Stimulated activated CD8-positive, alpha-beta memory T cell treated with anti-CD3 and anti-CD28 coated beads, Interleukin-7, amount 100 ng/mL, for 1 hour (primary cell): ENCODE data around the gene JUN.

Experiments used
- DNase-seq, 2 donors: peaks; one replicate each; pipeline ENCODE4 v3.0.0-alpha.2; 2020; ENCODE audit warnings: low read depth in 2 of 2

The JUN gene

DNA sequence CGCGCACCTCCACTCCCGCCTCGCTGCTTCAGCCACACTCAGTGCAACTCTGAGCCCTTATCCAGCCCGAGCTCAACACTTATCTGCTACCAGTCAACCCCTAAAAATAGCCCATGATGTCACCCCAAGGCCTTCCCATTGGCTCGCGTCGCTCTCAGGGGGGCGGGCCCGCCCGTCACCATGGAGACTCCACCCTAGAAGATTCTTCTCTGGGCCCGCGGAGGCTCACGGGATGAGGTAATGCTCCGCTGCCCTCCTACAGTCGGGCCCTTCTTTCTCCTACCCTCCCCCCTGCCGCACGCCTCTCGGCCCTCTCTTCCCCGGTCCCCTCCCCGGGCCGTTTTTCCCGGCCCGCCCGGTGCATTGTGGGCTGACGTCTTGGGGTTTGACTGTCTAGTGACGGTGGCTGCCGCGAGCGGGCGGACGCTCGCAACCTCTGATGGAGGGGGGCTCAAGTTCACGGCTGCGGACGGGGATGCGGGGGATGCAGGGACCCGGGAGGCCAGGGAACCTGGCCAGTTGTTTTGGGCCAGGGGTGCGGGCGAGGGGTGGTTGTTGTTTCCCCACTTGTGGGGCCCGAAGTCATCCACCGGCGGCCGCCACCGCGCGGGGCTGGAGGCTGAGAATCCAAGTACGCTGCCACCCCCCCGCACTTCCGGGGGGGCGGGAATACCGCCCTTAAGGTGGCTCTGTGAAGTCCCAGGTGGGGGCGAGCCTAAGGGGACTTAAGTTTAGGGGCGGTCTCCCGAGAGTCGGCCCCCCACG lies at the start of gene JUN:
JUN (minus strand) TSS at position 55 of the 765 bp plus-strand sequence. CDS start 977 bp downstream, outside the sequence.
- peak; percentile 96 to 97 for DNase-seq

DNA sequence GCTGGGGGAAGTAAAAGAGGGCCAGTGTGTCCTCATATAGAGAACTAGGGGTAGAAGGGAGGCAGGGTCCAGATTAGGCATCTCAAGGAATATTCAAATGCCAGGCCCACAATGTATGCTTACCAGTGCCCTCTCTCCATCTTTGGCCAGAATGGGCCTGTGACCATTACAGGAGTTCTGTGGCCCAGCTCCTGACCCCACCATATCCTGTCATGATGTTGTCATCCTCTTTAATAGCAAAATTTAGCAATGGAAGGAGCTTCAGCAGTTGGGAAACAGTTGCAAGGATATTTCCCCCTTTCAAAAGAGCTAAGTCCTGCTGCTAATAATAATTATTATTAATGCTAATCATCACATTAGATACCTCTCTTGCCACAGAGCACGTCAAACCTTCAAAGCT lies 49.3 kb upstream of the JUN start:
- no peak for DNase-seq

DNA sequence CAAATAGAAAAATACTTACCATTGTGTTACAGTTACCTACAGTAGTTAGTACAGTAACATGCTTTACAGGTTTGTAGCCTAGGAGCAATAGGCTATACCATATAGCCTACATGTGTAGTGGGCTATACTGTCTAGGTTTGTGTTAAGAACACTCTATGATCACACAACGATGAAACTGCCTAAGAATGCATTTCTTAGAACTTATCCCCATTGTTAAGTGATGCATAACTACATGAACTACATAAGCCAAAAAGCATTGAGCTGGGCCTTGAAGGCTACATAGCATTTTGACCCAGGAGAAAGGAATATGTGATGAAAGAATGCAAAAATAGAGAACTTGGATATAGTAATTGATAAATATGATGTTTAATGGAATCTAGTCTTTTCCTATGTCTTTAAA lies 46.4 kb upstream of the JUN start:
- DNase-seq: no peak

DNA sequence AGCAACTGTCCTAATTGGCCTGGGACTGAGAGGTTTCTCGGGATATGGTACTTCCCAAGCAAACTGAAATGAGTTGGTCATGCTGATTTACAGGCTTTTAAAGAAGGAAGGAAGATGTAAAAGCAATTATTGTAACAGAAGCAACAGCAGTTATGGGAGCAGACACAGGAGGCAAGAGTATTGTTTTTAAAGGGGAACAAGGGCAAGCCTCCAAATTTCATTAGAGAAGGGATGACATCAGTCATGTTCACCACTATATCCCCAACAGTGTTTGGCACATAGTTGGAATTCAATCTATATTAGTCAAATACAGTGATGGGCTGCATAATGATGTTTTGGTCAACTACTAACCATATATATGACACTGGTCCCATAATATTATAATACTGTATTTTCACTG lies 46.0 kb upstream of the JUN start:
- no peak for DNase-seq

DNA sequence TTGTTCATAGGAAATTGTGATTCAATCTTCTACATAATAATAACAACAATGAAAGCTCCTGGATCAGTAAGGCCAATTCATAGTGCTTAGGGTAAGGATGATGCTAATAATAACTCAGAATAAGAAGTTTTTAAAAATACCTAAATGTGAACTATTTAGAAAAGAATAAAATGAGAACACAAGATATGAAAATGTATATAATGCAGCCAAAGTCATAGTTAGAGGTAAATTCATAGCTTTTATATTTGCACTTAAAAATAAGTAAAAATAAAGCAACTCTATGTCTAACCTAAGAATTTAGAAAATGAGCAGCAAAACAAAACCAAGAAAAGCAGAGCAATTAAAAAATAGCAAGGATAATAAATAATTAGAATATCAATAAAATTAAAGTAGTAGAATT lies 43.5 kb upstream of the JUN start:
- no peak for DNase-seq

DNA sequence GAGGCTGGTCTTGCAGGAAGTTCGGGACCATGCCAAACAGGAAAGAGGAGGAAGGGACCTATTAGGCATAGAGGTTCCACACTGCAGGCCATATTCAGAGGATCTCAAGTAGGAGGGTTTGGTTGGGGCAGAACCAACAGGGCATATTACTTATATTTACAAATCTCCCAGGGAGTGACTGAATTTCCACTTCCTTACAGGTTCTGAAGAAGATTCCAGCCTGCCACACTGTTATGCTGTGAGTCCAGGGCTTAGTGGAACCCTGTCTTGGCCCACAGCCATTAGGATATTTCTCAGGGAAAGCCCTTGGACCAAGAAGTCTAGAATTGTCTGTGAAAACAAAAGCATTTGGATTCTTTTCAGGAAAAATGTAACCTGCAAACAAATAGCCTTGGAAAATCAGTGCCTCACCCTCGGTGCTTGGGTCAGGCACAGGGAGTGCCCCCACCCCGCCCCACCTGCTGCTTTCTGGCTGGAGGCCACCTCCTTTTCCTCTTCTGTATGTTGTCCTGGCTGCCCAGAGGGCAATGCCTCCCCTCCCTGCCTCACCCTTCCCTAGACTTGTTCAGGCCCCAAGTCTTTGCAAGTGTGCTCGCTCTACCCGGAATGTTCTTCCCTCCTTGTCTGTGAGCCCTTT lies 41.0 kb upstream of the JUN start:
- DNase-seq: no peak

DNA sequence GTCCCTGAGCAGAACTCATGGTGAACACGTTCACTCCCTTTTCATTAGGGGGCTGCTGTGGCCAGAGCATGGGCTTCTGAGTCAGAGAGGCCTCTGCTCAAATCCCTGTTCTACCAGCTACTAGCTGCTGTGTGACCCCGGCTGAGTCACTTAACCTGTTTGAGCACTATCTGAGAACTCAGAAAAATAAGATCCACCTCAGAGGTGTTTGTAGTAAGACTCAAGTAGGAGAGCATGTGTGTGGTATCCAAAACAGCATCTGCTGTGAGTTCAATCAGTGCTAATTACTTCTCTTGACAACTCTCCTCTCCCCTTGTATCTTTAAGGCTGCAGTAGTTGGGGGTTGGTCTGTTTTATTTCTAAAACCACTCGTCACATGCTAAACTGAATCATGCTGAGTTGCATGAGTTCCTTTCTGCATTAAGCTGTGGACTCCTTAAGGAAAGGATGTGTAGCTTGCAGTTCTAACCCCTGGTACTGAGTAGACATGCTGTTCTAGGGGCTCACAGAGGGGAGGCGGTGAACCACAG lies 39.7 kb upstream of the JUN start:
- DNase-seq: no peak

DNA sequence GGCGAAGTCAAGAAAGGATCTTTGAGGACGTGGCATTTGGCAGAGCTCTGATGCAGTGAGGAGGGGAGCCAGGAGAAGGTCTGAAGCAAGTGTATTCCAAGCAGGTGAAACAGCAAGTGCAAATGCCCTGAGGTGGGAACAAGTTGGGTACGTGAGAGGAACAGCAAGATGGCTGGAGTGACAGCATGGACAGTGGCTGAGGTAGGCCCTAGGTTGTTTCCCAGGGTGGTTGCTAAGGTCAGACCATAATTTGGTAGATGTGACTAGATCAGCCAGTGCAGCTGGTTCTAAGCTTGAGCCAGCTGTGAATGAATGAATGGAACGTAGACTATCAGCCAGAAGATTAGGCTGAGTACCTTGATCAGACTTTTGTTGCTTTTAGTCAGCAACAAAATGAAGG lies 37.5 kb upstream of the JUN start:
- no peak for DNase-seq

DNA sequence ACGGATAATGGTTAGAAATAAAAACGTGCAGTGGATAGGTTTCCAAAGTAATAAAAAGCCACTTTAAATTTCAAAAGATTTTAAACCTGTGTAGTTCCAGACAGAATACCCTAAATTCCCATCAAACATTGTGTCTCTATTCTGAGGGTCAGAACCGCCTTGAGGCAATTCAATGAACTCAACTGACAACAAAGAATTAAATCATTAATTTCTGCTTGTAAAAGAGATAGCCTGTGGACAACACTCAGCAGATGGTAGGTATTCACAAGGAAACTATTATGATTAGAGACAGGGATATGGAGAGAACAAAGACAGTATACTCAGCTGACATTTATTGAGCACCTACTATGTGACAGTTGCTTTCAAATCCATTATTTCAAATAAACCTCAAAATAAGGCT lies 35.1 kb upstream of the JUN start:
- no peak for DNase-seq

DNA sequence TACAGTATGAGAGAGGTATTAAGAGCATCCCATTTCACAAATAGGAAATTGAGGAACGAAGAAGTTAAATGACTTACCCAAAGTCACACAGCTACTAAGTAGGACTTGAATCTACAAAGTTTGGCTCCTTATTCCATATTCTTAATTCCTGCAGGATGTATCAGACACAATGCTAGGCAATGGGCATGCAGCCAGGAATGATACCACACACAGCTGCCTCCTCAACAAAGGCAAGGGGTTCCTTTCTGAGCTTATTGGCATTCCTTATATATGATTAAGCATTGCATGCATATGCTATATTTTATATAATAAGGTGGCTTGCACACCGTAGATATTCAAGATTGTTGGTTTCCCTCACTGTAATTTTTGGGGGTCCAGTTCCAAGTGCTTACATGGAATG lies 34.2 kb upstream of the JUN start:
- DNase-seq: no peak

DNA sequence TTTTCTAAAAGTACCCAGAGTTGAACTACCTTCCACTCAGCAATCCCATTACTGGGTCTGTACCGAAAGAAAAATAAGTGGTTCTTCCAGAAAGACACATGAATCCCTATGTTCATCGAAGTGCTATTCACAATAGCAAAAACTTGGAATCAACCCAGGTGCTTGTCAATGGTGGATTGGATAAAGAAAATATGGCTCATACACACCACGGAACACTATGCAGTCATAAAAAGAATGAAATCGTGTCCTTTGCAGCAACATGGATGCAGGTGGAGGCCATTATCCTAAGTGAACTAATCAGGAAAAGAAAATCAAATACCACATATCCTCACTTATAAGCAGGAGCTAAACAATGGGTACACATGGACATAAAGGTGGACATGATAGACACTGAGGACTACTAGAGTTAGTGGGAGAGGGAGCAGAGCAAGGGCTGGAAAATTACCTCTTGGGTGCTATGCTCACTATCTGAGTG lies 32.9 kb upstream of the JUN start:
- DNase-seq: no peak

DNA sequence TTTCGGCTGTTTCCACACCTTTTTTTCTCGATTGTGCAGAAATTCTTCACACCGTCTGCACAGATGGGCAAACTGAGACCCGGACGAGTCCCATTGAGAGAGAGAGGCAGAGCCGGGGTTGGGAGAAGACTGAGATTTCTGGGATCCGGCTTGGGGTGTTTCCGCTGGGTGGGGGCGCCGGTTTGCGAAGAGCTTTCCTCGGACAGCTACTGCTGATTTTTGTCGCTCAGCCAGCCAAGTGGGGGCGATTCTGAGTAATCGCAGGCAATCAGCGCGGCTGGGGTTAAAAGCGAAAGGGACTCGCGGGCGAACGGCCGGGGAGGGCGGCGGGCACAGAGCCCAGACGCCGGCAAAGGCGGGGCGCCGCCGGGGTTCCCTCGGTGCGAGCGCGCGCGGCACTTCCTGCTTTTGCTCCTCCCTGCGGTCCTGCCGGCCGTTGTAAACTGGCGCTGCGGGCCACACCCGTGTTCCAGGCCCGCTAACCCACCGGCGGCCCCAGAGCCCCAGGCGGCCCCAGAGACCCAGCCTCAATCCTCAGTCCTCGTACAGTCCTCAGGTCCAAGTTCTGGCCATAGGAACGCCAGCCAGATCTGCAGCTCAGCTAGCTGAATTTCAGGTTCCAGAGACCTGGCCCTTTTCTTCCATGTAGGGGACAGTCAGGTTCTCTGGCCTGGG lies 32.4 kb upstream of the JUN start:
- peak; percentile 65 to 72 for DNase-seq

DNA sequence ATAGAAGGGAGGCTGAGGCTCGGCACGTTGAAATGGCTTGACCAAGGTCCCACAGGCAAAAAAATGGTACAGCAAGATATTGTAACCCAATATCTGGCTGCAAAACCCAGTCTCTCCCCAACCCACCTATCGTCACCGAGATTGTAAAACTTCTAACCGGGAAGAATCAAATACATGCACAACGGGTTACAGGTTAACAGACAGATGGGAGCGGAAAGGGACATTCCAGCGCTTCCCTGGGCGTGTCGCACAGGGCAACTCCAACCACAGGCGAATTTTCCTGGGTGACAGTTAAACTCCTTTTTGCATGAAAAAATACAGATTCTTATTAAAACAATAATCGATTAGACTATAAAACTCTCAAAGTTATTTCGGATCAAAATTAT lies 31.8 kb upstream of the JUN start:
- DNase-seq: no peak

DNA sequence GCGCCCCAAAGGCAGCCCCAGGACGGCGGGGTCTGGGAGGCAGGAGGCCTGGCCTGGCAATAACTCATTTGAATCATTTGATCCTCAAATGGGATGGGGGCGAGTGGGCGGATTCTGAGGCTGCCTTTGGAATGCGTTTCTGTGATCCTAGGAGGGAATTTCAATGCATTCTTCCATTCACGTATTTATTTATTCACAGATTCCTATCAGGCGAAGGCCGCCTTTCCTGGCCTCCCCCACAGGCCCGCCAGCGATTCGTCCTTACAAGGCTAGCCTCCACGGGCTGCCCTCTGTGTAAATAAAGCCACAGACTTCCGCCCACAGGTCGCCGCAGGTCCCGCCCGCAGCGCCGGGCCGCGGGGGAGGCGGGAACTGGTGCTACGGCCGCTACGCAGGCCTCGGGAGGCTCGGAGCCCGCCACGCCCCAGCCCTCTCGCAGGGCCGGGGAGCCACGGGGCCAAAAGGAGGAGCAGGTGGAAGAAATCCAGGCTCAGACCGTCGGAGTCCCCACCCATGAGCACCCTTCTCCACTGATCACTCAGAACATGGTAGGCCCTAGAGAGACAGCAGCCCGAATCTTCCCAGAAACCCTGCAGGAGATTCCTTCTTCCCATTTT lies 31.3 kb upstream of the JUN start:
- peak in 1 of 2 donors; percentile 31 for DNase-seq

DNA sequence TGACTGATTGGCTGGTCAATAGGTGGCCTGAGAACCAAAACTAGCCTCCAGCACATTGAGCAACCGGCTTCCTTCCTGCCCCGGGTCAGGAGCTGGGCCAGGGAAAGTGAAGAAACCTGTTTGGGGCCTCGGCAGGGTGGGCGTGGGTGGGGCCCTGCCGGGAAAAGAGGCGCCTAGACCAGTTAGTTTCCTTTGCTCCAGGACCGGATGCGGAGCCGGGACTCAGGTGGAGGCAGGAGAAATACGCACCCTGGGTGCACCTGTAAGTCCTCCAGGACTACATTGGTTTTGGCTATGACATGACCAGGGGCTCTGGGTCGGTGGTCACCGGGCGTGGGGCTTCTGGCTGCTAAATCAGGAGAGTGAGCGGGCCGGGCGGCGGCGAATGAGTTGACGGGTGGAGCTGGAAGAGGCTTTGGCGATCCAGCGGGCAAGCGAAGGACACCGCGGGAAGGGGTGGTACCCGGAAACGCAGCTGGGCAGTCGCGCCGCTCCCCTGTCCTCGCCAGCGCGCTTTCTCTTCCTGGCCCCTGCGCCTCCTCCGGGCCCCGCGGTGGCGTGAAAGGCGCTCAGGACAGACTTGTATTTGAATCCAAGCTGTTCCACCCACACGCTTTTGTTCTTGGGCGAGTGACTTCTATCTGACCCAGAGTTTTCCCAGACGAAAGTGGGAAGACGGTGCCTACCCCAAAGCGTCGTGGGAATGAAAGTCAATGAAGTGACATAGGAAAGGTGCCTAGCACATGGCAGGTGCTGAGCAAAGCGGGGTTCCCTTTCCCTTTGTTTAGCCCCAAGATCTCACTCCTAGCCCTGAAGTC lies 30.6 kb upstream of the JUN start:
- DNase-seq: no peak

DNA sequence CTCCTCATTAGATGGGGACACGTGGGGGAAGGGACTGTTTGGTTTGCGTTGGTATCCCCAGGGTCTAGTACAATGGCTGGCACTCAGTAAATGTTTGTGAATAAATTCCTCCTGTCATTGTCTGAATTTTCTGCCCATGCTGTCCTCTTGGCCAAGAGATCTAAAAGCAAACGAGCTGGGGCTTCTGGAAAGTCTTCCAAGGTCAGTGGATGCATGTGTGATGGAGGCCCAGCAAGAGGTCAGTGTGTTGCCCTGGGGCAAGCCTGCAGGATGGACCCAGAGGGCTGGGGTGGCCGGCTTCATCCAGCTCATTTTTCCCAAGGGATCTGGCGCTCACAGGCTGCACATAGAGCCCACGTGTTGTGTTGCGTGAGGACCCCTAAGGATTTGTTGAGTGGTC lies 30.0 kb upstream of the JUN start:
- DNase-seq: no peak

DNA sequence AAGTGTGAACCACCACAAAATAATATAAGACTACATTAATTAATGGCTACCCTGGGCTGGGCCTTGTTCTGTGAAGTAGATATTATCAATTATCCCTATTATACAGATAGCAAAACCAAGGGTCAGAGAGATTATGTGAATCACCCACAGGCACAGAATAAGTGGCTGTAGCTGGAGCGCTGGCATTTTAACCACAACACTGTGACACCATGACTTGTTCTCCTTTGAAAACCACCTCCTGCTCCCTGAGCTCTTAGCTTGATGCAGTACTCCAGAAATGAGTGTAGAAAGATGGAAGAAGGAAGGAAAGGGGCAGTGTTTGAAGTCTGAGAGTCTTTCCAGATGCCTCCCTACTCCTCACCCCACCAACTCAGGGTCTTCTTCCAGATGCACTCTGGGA lies 29.5 kb upstream of the JUN start:
- DNase-seq: no peak

DNA sequence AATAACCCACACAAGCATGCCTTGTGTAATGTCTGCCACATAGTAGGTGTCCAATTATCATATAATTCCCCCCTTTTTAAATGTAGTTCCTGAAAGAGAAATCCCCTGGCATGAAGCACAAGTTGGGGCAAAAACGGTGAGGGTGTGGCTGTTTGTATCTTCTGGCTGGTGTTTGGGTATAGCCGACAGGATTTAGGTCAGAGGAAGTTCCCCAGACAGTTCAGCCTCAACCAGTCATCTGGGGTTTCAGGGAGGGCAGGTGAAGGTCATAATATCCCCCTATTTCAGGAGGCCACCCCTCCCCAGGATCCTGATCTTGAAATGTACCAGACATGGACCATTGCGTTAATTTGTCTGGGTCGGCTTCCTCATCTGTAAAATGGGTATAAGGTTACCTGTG lies 29.1 kb upstream of the JUN start:
- DNase-seq: no peak

DNA sequence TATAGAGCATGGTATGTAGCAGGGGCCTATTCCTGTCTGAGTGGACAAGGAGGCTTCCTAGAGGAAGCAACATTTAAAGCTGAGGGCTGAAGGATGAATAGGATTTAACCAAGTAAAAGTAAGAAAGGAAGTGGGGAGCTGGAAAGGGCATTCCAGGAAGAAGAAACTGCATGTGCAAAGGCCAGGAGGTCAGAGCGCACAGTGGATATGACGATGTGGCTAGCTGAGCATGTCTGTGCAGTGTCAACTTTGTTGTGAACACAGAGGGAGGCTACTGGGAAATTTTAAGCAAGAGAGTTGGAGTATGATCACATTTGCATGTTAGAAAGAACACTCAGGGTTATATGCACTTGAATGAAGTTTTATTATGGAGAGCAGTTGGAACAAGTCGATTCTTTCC lies 28.6 kb upstream of the JUN start:
- DNase-seq: no peak

DNA sequence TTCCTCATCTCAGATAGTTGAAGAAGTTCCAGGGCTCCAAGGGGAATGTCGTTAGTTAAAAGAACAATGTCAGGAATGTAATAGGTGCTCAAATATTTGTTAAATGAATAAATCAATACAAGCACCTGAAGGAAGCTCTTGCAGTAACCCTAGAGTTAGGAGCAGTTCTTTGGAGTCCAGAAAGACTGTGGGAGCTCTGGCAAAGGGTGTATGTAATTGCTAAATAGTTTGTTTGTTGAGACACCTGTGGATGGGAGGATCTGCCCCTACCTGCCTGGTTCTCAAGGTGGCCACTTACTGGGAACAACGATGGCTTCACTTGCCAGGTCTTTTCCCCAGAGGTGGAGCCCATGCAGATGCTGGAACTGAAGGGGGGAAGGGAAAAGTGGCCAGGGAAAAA lies 27.5 kb upstream of the JUN start:
- DNase-seq: no peak

DNA sequence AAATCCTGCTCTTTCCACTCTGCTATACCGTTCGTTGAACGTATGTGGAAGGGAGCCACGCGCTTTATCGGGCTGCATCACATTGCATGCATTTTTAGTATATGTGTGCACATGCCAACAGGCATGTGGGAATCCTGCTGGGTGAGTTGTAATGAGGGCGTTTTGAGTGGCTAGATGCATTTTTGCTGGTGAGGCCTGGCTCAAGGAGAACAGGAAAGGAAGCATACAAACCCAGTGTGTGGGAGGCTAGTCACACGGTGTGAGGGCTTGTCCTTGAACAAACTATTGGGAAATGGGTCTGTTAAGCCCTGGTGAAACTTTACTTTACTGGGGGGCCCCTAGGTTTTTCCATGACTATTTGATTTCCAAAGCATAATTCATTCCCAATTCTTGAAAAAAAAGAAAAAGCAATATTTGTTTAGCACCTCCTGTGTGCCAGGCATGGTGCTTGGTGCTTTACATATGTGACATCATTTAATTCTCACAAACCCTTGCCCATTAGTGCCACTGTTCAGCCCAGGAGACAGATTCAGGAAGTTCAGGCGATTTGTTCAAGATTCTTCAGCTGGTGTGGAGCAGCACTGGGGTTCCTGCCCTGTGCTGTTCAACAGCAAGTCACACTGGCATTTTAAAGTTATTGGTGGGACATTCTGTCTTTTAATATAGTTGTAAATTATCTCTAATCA lies 25.6 kb upstream of the JUN start:
- no peak for DNase-seq
